GM12892 (cell line): Measurements from ENCODE around the gene FAM210B.
"Not testable (repeated sequence)": the region's sequence is repeated elsewhere in the genome, so short reads cannot be mapped to it uniquely, and the experiment has no call there.

Source experiments
- DNase-seq: peaks from one replicate; pipeline ENCODE4 v3.0.0; 2011; ENCODE audit not compliant: insufficient read length
- FAIRE-seq: peaks from 2 replicates; lab custom pipeline; 2011; peaks lifted over from hg19 to GRCh38; lab: Jason Lieb, UNC
- POLR2A ChIP-seq: IDR thresholded peaks from 2 replicates; pipeline ENCODE4 v1.6.1; 2011; ENCODE audit warnings: low read depth, low read length, control low read depth
- POLR2AphosphoS5 ChIP-seq: IDR thresholded peaks from 2 replicates; pipeline ENCODE4 v1.6.1; 2011; ENCODE audit warnings: low read depth, low read length, control low read depth
- TAF1 ChIP-seq: IDR thresholded peaks from 2 replicates; pipeline ENCODE4 v1.6.1; 2011; ENCODE audit warnings: low read depth, mild to moderate bottlenecking, control low read depth, low read length, borderline replicate concordance

Gene FAM210B

GRCh38 chr20:56388882-56389281 is 30.1 kb downstream of the FAM210B start:
- FAIRE-seq: no peak
- TF ChIP-seq TAF1: no peak
- no peak for TF ChIP-seq POLR2A
- TF ChIP-seq POLR2AphosphoS5: no peak
- no peak for DNase-seq

GRCh38 chr20:56389807-56390206 is 31.0 kb downstream of the FAM210B start:
- TF ChIP-seq POLR2A (no peak), TAF1 (no peak), POLR2AphosphoS5 (no peak)

GRCh38 chr20:56390396-56390795 is 31.6 kb downstream of the FAM210B start:
- not testable (repeated sequence) for DNase-seq, FAIRE-seq

More at GRCh38 chr20:56389807-56390206, 31.0 kb downstream of the FAM210B start:
- DNase-seq (no peak), FAIRE-seq (no peak)

- FAIRE-seq (no peak), DNase-seq (no peak)
These were observed 32.3 kb downstream of the FAM210B start for GRCh38 chr20:56391037-56391436.

GRCh38 chr20:56391596-56392131 is 32.9 kb downstream of the FAM210B start:
- TF ChIP-seq TAF1 (no peak), POLR2A (no peak), POLR2AphosphoS5 (no peak)
- DNase-seq (no peak), FAIRE-seq (no peak)

More at GRCh38 chr20:56391037-56391436, 32.3 kb downstream of the FAM210B start:
- TF ChIP-seq POLR2A: no peak
- no peak for TF ChIP-seq POLR2AphosphoS5
- no peak for TF ChIP-seq TAF1

- TF ChIP-seq POLR2A (peak; percentile 70), TAF1 (peak; percentile 55), POLR2AphosphoS5 (peak; percentile 69; the same call in 1 of the 2 replicates)
- FAIRE-seq (peak; percentile 91), DNase-seq (peak; percentile 98)
These were observed 33.5 kb downstream of the FAM210B start, which contains the start of the genes AURKA and CSTF1 for GRCh38 chr20:56392132-56392880. Gene AURKA (minus strand): TSS chr20:56392215. CDS start chr20:56388197, 4,018 bp downstream. Gene CSTF1 (plus strand): TSS chr20:56392645. CDS start chr20:56395553, 2,908 bp downstream.

GRCh38 chr20:56392881-56393482 is 34.2 kb downstream of the FAM210B start:
- DNase-seq: peak; percentile 23
- no peak for FAIRE-seq
- TF ChIP-seq POLR2A: no peak
- TF ChIP-seq POLR2AphosphoS5: no peak
- no peak for TF ChIP-seq TAF1

GRCh38 chr20:56393653-56394052 is 34.9 kb downstream of the FAM210B start:
- TF ChIP-seq TAF1 (no peak), POLR2A (no peak), POLR2AphosphoS5 (no peak)
- FAIRE-seq: no peak
- DNase-seq: no peak

GRCh38 chr20:56395166-56395565 is 36.4 kb downstream of the FAM210B start:
- TF ChIP-seq POLR2A: no peak
- no peak for TF ChIP-seq POLR2AphosphoS5
- TF ChIP-seq TAF1: no peak
- FAIRE-seq (no peak), DNase-seq (no peak)

GRCh38 chr20:56400001-56400640 is 41.3 kb downstream of the FAM210B start:
- FAIRE-seq (peak; percentile 77), DNase-seq (no peak)
- TF ChIP-seq POLR2AphosphoS5 (no peak), POLR2A (no peak)

- FAIRE-seq (no peak), DNase-seq (no peak)
- TF ChIP-seq POLR2AphosphoS5: no peak
- TF ChIP-seq TAF1: no peak
- no peak for TF ChIP-seq POLR2A
These were observed 44.7 kb downstream of the FAM210B start for GRCh38 chr20:56403465-56403864.

GRCh38 chr20:56405356-56405755 is 46.6 kb downstream of the FAM210B start:
- DNase-seq, FAIRE-seq: not testable (repeated sequence)
